Trophoblast cell (in vitro differentiated cells and primary cell): Measurements from ENCODE around the gene C9orf50. TPM values are rescaled to one million over a fixed set of nuclear protein-coding genes. Genes with fewer than 3 reads are reported as not detected.

Source experiments
- DNase-seq, 2 donors: peaks; one replicate each; pipeline ENCODE4 v3.0.0-alpha.2; 2016
- H2AFZ ChIP-seq: 2 replicates; pipeline ENCODE4 v1.6.1; 2013; ENCODE audit warnings: low read length, moderate library complexity, mild to moderate bottlenecking; ENCODE audit not compliant: insufficient read depth, poor library complexity
- H2AK5ac ChIP-seq: 2 replicates; pipeline ENCODE4 v1.6.1; 2013; ENCODE audit warnings: mild to moderate bottlenecking, low read length
- H2BK120ac ChIP-seq: 2 replicates; pipeline ENCODE4 v1.6.1; 2013; ENCODE audit warnings: low read length, mild to moderate bottlenecking, moderate library complexity; ENCODE audit not compliant: insufficient read depth, poor library complexity
- H2BK12ac ChIP-seq: 2 replicates; pipeline ENCODE4 v1.6.1; 2013; ENCODE audit warnings: mild to moderate bottlenecking, low read length, moderate library complexity
- H2BK5ac ChIP-seq: 2 replicates; pipeline ENCODE4 v1.6.1; 2013; ENCODE audit warnings: low read length, low read depth, moderate library complexity, mild to moderate bottlenecking; ENCODE audit not compliant: poor library complexity
- H3K14ac ChIP-seq: 2 replicates; pipeline ENCODE4 v1.6.1; 2013; ENCODE audit warnings: mild to moderate bottlenecking, low read length
- H3K18ac ChIP-seq: 2 replicates; pipeline ENCODE4 v1.6.1; 2013; ENCODE audit warnings: mild to moderate bottlenecking, low read length
- H3K23ac ChIP-seq: 2 replicates; pipeline ENCODE4 v1.6.1; 2013; ENCODE audit warnings: low read length
- H3K27ac ChIP-seq: 2 replicates; pipeline ENCODE4 v1.5.1; 2013; ENCODE audit warnings: low read depth, mild to moderate bottlenecking, inconsistent platforms, low read length, moderate library complexity
- H3K27me3 ChIP-seq: 2 replicates; pipeline ENCODE4 v1.6.1; 2013; ENCODE audit warnings: inconsistent platforms, mild to moderate bottlenecking, low read length, moderate library complexity; ENCODE audit not compliant: insufficient read depth
- H3K36me3 ChIP-seq, 2 experiments: 1 replicate in 1 of 2; 2 replicates in 1 of 2; pipeline ENCODE4 v1.6.1; 2013; ENCODE audit warnings: low read length in 2 of 2, mild to moderate bottlenecking in 2 of 2, moderate library complexity in 1 of 2; ENCODE audit not compliant: insufficient read depth in 2 of 2, control insufficient read depth in 1 of 2
- H3K4ac ChIP-seq: 2 replicates; pipeline ENCODE4 v1.6.1; 2013; ENCODE audit warnings: low read depth, mild to moderate bottlenecking, low read length, moderate library complexity
- H3K4me1 ChIP-seq, 2 experiments: 1 replicate in 1 of 2; 2 replicates in 1 of 2; pipeline ENCODE4 v1.6.1; 2013; ENCODE audit warnings: low read length in 2 of 2, mild to moderate bottlenecking in 2 of 2, moderate library complexity in 1 of 2; ENCODE audit not compliant: insufficient read depth in 2 of 2, control insufficient read depth in 1 of 2
- H3K4me2 ChIP-seq: 2 replicates; pipeline ENCODE4 v1.6.1; 2013; ENCODE audit warnings: inconsistent platforms, mild to moderate bottlenecking, low read length, moderate library complexity
- H3K4me3 ChIP-seq: 2 replicates; pipeline ENCODE4 v1.5.1; 2013; ENCODE audit warnings: mild to moderate bottlenecking, low read depth, low read length, inconsistent platforms
- H3K79me1 ChIP-seq: one replicate; pipeline ENCODE4 v1.6.1; 2013; ENCODE audit warnings: low read length
- H3K79me2 ChIP-seq: 2 replicates; pipeline ENCODE4 v1.6.1; 2013; ENCODE audit warnings: low read length, mild to moderate bottlenecking; ENCODE audit not compliant: control insufficient read depth, insufficient read depth, poor library complexity
- H3K9ac ChIP-seq: 2 replicates; pipeline ENCODE4 v1.6.1; 2013; ENCODE audit warnings: mild to moderate bottlenecking, low read length
- H3K9me3 ChIP-seq: 2 replicates; pipeline ENCODE4 v1.6.1; 2013; ENCODE audit warnings: low read depth, mild to moderate bottlenecking, control low read depth, inconsistent platforms, low read length; ENCODE audit not compliant: insufficient read depth
- H4K12ac ChIP-seq: 2 replicates; pipeline ENCODE4 v1.6.1; 2013; ENCODE audit warnings: low read depth, mild to moderate bottlenecking, low read length, moderate library complexity
- H4K8ac ChIP-seq: 2 replicates; pipeline ENCODE4 v1.6.1; 2013; ENCODE audit warnings: low read depth, mild to moderate bottlenecking, low read length, moderate library complexity
- H4K91ac ChIP-seq: one replicate; pipeline ENCODE4 v1.6.1; 2013; ENCODE audit warnings: low read depth, mild to moderate bottlenecking, low read length, moderate library complexity
- WGBS: extraction: QIAGEN DNeasy Blood & Tissue Kit; methylation state at CpG from one replicate; pipeline ENCODE4 v1.1.7; 2013; ENCODE audit warnings: missing lambda C conversion rate; ENCODE audit not compliant: insufficient read length, insufficient coverage; ENCODE audit errors: extremely low coverage; 5-methylcytosine and 5-hydroxymethylcytosine counted together
- polyA plus RNA-seq: library from polyadenylated mRNA; stranded (reverse); fragments of 200-250 nt; gene quantifications from 2 replicates; pipeline ENCODE4 v1.2.3, GENCODE V29; 2013

C9orf50 gene, protein sequence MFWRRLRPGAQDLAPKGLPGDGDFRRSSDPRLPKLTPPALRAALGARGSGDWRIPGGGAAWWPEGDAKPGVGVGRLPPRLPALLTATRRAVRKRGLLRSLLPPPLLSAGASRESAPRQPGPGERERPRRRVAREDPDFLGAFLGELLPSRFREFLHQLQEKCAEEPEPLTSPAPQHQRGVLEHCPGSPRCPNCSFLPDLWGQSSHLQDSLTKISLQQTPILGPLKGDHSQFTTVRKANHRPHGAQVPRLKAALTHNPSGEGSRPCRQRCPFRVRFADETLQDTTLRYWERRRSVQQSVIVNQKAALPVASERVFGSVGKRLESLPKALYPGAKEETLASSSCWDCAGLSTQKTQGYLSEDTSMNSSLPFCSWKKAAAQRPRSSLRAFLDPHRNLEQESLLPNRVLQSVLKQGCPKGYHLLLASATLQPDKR
- 0.07 TPM in 1 of 2 replicates, not detected in the other for polyA plus RNA-seq

DNA sequence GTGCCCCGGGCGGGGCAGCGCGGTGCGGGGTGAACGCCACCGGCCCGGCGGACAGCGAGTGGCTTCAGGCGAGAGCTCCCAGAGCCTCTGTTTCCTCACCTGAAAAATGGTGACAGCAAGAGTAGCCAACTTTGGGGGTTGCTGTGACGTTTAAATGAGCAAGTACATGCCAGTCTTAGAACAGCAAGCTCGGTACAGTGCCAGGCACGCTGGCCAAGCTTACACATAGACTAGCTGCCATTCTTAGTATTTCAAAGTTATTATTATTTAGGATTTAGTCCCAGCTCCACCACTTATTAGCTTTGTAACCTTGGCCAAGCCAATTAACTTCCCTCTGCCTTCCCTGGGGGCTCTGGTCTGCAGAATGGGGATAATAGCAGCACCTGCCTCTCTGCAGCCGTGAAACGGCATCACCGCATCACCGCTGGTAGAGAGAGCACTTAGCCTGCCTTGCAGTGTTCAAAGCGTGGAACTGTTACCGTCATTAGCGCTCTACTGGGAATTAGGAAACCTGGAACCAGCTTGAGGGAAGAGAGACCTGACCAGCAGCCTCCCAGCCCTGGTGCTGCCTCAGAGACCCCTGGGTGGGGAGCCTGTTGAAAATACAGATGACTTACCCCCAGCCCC lies at the start of gene C9orf50:
Gene C9orf50, minus strand, starts transcription at position 433 of the 627 bp plus-strand sequence. CDS start 527 bp downstream, outside the sequence.
- Histone ChIP-seq H3K23ac (no peak within 1 kb of the TSS), H3K4me1 (peaks cover 7 to 11% of the 10 kb centered on the region in 2 experiments), H3K36me3 (no peaks in the 10 kb centered on the region), H3K27ac (no peak within 1 kb of the TSS), H2AFZ (peak within 1 kb of the TSS; percentile 33), H3K9ac (peak within 1 kb of the TSS; percentile 62), H4K8ac (peak within 1 kb of the TSS; percentile 64), H4K12ac (peak within 1 kb of the TSS; percentile 85), H2AK5ac (peak within 1 kb of the TSS; percentile 77), H2BK5ac (peak within 1 kb of the TSS; percentile 16), H3K4me3 (peak within 1 kb of the TSS; percentile 71), H3K4ac (peak within 1 kb of the TSS; percentile 26), H2BK12ac (peak within 1 kb of the TSS; percentile 75), H4K91ac (peak within 1 kb of the TSS; percentile 96), H3K79me1 (peaks cover 9% of the 10 kb centered on the region), H3K79me2 (peaks cover 7% of the 10 kb centered on the region), H3K9me3 (no peaks in the 10 kb centered on the region), H2BK120ac (peak within 1 kb of the TSS; percentile 34), H3K18ac (peak within 1 kb of the TSS; percentile 95), H3K14ac (peak within 1 kb of the TSS; percentile 85), H3K4me2 (peak within 1 kb of the TSS; percentile 93), H3K27me3 (peaks cover 2% of the 10 kb centered on the region)
- no CpG with 5 or more reads among the region's 21 CpGs for WGBS
- no peak for DNase-seq

DNA sequence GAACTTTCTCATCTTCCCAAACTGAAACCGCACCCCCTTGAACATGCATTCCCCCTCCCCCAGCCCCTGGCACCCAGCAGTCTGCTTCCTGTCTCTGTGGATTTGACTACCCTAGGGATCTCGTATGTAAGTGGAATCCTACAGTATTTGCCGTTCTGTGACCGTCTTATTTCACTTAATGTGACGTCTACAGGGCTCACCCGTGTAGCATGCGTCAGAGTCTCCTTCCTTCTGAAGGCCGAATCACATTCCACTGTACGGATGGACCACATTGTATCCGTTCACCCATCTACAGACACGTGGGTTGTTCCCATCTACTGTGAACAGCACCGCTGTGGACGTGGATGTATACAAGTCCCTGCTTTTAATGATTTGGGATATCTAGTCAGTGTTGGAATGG lies 49.0 kb upstream of the C9orf50 start:
- H4K8ac ChIP-seq, result no peak overlapping the region
- H3K23ac ChIP-seq, result no peak overlapping the region
- no peak overlapping the region for H2AFZ ChIP-seq
- no peak overlapping the region for H3K14ac ChIP-seq
- no peak overlapping the region for H4K12ac ChIP-seq
- H3K4me2 ChIP-seq, result no peak overlapping the region
- H3K4me3 ChIP-seq, result no peak overlapping the region
- H4K91ac ChIP-seq, result no peak overlapping the region
- no peak overlapping the region for H3K27ac ChIP-seq
- peaks cover 15% of the 10 kb centered on the region for H3K27me3 ChIP-seq
- H2BK120ac ChIP-seq, result no peak overlapping the region
- peaks cover 3 to 7% of the 10 kb centered on the region in 2 experiments for H3K4me1 ChIP-seq
- no CpG with 5 or more reads among the region's 13 CpGs for WGBS
- no peak overlapping the region for H3K9ac ChIP-seq
- H3K4ac ChIP-seq, result no peak overlapping the region
- DNase-seq, result no peak
- no peaks in the 10 kb centered on the region for H3K79me2 ChIP-seq
- H3K36me3 ChIP-seq, result no peaks in the 10 kb centered on the region
- no peaks in the 10 kb centered on the region for H3K9me3 ChIP-seq
- H2BK12ac ChIP-seq, result no peak overlapping the region
- H3K79me1 ChIP-seq, result no peaks in the 10 kb centered on the region
- H3K18ac ChIP-seq, result no peak overlapping the region
- H2BK5ac ChIP-seq, result no peak overlapping the region
- H2AK5ac ChIP-seq, result no peak overlapping the region

DNA sequence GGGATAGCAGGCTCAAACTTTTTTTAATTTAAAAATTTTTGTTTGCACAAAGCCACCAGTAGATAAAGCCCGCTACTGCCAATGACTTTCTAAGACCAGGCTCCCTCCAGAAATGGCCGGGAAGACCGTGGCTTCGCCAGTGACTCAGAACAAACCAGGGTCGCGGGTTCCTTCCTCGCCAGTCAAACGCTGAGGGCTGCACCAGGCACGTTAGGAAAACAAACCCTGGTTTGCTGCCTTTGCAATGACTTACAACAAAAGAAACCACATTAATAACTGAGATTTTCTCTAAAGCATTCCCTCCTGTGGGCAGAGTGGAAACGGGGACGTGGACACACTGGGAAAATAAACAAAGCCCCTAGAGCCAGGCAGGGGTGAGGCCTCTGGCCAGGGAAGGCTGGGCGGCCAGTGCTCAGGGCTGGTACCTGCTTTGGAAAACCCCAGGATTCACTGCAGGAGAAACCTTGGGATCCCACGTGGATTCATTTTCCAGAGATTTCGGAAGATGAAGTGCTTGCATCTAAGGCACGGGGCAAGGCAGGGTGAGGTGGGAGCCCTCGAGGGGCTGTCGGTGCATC lies 48.3 kb upstream of the C9orf50 start:
- no peak overlapping the region for H2BK120ac ChIP-seq
- no peak overlapping the region for H2AK5ac ChIP-seq
- no peak overlapping the region for H2AFZ ChIP-seq
- no peak for DNase-seq
- no peak overlapping the region for H2BK5ac ChIP-seq
- H3K4me1 ChIP-seq, result peaks cover 3 to 7% of the 10 kb centered on the region in 2 experiments
- no CpG with 5 or more reads among the region's 17 CpGs for WGBS
- H4K12ac ChIP-seq, result no peak overlapping the region
- H2BK12ac ChIP-seq, result no peak overlapping the region
- no peak overlapping the region for H3K9ac ChIP-seq
- no peak overlapping the region for H3K4me2 ChIP-seq
- no peak overlapping the region for H3K27ac ChIP-seq
- H4K8ac ChIP-seq, result no peak overlapping the region
- H3K4ac ChIP-seq, result no peak overlapping the region
- no peak overlapping the region for H3K23ac ChIP-seq
- H3K9me3 ChIP-seq, result no peaks in the 10 kb centered on the region
- no peak overlapping the region for H3K4me3 ChIP-seq
- no peak overlapping the region for H3K18ac ChIP-seq
- H3K36me3 ChIP-seq, result no peaks in the 10 kb centered on the region
- no peaks in the 10 kb centered on the region for H3K79me1 ChIP-seq
- H3K27me3 ChIP-seq, result peaks cover 16% of the 10 kb centered on the region
- H4K91ac ChIP-seq, result no peak overlapping the region
- H3K79me2 ChIP-seq, result no peaks in the 10 kb centered on the region
- no peak overlapping the region for H3K14ac ChIP-seq

DNA sequence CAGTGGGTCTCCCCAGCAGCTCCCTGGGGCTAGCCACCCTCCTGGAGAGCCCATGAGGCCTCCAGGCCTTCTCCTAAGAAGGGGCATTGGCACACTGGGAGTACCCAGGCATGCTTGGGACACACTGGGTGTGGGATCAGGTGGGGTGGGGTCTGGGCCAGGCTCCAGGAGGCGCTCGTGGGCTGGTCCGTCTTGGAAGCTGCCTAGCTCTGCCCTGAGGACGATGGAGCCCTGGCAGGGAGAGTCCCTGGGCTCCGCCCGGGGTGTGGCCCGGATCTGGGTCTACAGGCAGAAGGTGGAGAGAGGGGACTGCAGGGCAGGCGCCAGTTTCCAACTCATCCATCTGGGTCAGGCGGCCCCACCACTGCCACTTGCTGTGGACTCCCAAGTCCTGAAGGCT lies 46.9 kb upstream of the C9orf50 start:
- no peaks in the 10 kb centered on the region for H3K36me3 ChIP-seq
- H3K18ac ChIP-seq, result no peak overlapping the region
- H2BK120ac ChIP-seq, result no peak overlapping the region
- H3K9me3 ChIP-seq, result no peaks in the 10 kb centered on the region
- H3K4me1 ChIP-seq, result peaks cover 3 to 7% of the 10 kb centered on the region in 2 experiments
- H3K4me2 ChIP-seq, result no peak overlapping the region
- no peak overlapping the region for H3K23ac ChIP-seq
- H3K79me1 ChIP-seq, result no peaks in the 10 kb centered on the region
- no peaks in the 10 kb centered on the region for H3K79me2 ChIP-seq
- peaks cover 16% of the 10 kb centered on the region for H3K27me3 ChIP-seq
- no peak for DNase-seq
- H2BK12ac ChIP-seq, result no peak overlapping the region
- WGBS, result no CpG with 5 or more reads among the region's 9 CpGs
- no peak overlapping the region for H3K4me3 ChIP-seq
- H4K91ac ChIP-seq, result no peak overlapping the region
- H4K12ac ChIP-seq, result no peak overlapping the region
- H2AK5ac ChIP-seq, result no peak overlapping the region
- H4K8ac ChIP-seq, result no peak overlapping the region
- no peak overlapping the region for H3K27ac ChIP-seq
- no peak overlapping the region for H3K14ac ChIP-seq
- H3K9ac ChIP-seq, result no peak overlapping the region
- H2AFZ ChIP-seq, result no peak overlapping the region
- H2BK5ac ChIP-seq, result no peak overlapping the region
- no peak overlapping the region for H3K4ac ChIP-seq
